ENCODE measurements around the gene TDO2. TPM values are rescaled to one million over a fixed set of nuclear protein-coding genes. Genes with fewer than 3 reads are reported as not detected.

TDO2 gene
- total RNA-seq (2022; extraction: Qiagen RNA extraction; ENCODE audit: low read depth), result 0.38 to 1.2 TPM (median 0.60 TPM) in 5 replicates

DNA sequence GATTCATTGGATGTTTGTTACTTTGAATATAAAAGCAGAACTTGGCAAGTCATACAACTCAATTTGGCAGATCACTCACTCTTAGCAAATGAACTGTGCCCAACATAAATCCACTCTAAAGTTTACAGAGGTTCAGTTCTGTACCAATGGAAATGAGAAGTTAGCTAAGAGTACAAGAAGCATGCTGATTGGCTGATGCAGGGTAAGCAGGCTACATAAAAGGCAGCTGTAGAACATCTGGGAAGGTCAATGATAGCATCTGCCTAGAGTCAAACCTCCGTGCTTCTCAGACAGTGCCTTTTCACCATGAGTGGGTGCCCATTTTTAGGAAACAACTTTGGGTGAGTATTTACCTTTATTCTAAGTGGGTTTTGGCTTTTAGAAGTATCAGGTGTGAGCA is at the start of gene TDO2:
Gene TDO2 (plus strand): TSS at position 244 of the 400 bp plus-strand sequence. CDS start 63 bp downstream, at position 307.

GRCh38 chr4:155866177-155866576 is 37.3 kb upstream of the TDO2 start, which contains the start of gene ASIC5:
Gene ASIC5 (minus strand): TSS chr4:155866277. CDS start chr4:155866226, 51 bp downstream.

GRCh38 chr4:155953151-155954117 is 49.9 kb downstream of the TDO2 start, which contains the start of gene CTSO:
Gene CTSO (minus strand): TSS chr4:155953866. CDS start chr4:155953847, 19 bp downstream.

Other genes starting within 250 kb of the TDO2 start
- 0.05 TPM in 1 of 5 replicates, not detected in the others for gene GUCY1A1, start 236.8 kb upstream of the TDO2 start, total RNA-seq (2022; extraction: Qiagen RNA extraction; ENCODE audit: low read depth)
- 0.15 to 0.41 TPM (median 0.25 TPM) in 5 replicates for gene GUCY1B1, start 144.7 kb upstream of the TDO2 start, total RNA-seq (2022; extraction: Qiagen RNA extraction; ENCODE audit: low read depth)
- not detected in 5 replicates for gene ASIC5, start 37.4 kb upstream of the TDO2 start, total RNA-seq (2022; extraction: Qiagen RNA extraction; ENCODE audit: low read depth)
- gene CTSO, start 50.2 kb downstream of the TDO2 start, total RNA-seq (2022; extraction: Qiagen RNA extraction; ENCODE audit: low read depth), result 0.54 to 1.2 TPM (median 0.85 TPM) in 5 replicates